Keratinocyte (primary cell): ENCODE results near the gene FUZ. TPM values are rescaled to one million over a fixed set of nuclear protein-coding genes. Genes with fewer than 3 reads are reported as not detected.

Source experiments
- DNase-seq: peaks from one replicate; pipeline ENCODE4 v3.0.0-alpha.2; 2011; ENCODE audit warnings: low read depth, missing footprints, low spot score
- FAIRE-seq: peaks from 2 replicates; lab custom pipeline; 2011; peaks lifted over from hg19 to GRCh38; lab: Jason Lieb, UNC
- H2AFZ ChIP-seq: 2 replicates; pipeline ENCODE4 v1.6.0; 2012; ENCODE audit warnings: low read length, control low read depth, inconsistent platforms; ENCODE audit not compliant: control insufficient read depth
- H3K27ac ChIP-seq: 2 replicates; pipeline ENCODE4 v1.5.1; 2011; ENCODE audit warnings: low read length; ENCODE audit not compliant: control insufficient read depth, insufficient read depth
- H3K27me3 ChIP-seq: 3 replicates; pipeline ENCODE4 v1.6.0; 2011; ENCODE audit warnings: low read length; ENCODE audit not compliant: control insufficient read depth, insufficient read depth; ENCODE audit errors: extremely low read depth
- H3K36me3 ChIP-seq, 2 experiments: 2 replicates in 1 of 2; 3 replicates in 1 of 2; pipeline ENCODE4 v1.5.1; 2011; ENCODE audit warnings: low read length in 2 of 2, mild to moderate bottlenecking in 1 of 2; ENCODE audit not compliant: control insufficient read depth in 2 of 2, insufficient read depth in 2 of 2; ENCODE audit errors: extremely low read depth in 1 of 2
- H3K4me1 ChIP-seq: 3 replicates; pipeline ENCODE4 v1.5.1; 2011; ENCODE audit warnings: low read length; ENCODE audit not compliant: control insufficient read depth, insufficient read depth; ENCODE audit errors: extremely low read depth
- H3K4me2 ChIP-seq: 3 replicates; pipeline ENCODE4 v1.6.0; 2011; ENCODE audit warnings: low read depth, low read length; ENCODE audit not compliant: control insufficient read depth, insufficient read depth; ENCODE audit errors: extremely low read depth
- H3K4me3 ChIP-seq, 3 experiments: fragments of 200-600 bp in 1 of 3; sonication (generic) in 1 of 3; 2 replicates in 2 of 3; 3 replicates in 1 of 3; pipeline ENCODE4 v1.5.1; 2011 to 2016; ENCODE audit warnings: low read length in 3 of 3, mild to moderate bottlenecking in 3 of 3, control low read depth in 2 of 3, inconsistent platforms in 1 of 3, low read depth in 1 of 3, mixed read lengths in 1 of 3, mixed run types in 1 of 3, moderate library complexity in 1 of 3; ENCODE audit not compliant: control insufficient read depth in 2 of 3, insufficient read depth in 2 of 3; ENCODE audit errors: extremely low read depth in 1 of 3
- H3K79me2 ChIP-seq: 2 replicates; pipeline ENCODE4 v1.6.0; 2012; ENCODE audit warnings: low read length; ENCODE audit not compliant: control insufficient read depth, insufficient read depth
- H3K9ac ChIP-seq: 3 replicates; pipeline ENCODE4 v1.6.0; 2011; ENCODE audit warnings: low read length; ENCODE audit not compliant: control insufficient read depth, insufficient read depth; ENCODE audit errors: extremely low read depth
- H3K9me1 ChIP-seq: 3 replicates; pipeline ENCODE4 v1.6.0; 2011; ENCODE audit warnings: low read length; ENCODE audit not compliant: control insufficient read depth, insufficient read depth; ENCODE audit errors: extremely low read depth
- H3K9me3 ChIP-seq: 2 replicates; pipeline ENCODE4 v1.5.1; 2012; ENCODE audit warnings: low read depth, low read length; ENCODE audit not compliant: control insufficient read depth
- H4K20me1 ChIP-seq: 3 replicates; pipeline ENCODE4 v1.6.0; 2011; ENCODE audit warnings: low read length; ENCODE audit not compliant: control insufficient read depth, insufficient read depth; ENCODE audit errors: extremely low read depth
- EZH2 ChIP-seq: IDR thresholded peaks from one replicate; pipeline ENCODE4 v1.6.1; 2012; ENCODE audit warnings: inconsistent platforms, mild to moderate bottlenecking, low read length, moderate library complexity
- dilution Hi-C: fragments of 300-500 bp; cut with MboI; formaldehyde crosslinking; loops from one replicate; pipeline ENCODE4 v1.7.0; 2020; ENCODE audit warnings: low sequenced_read_pairs; ENCODE audit not compliant: extremely low pct_ligation_motif_present
- polyA plus RNA-seq, 5 experiments: library from polyadenylated mRNA; depleted of rRNA in 3 of 5; stranded (reverse) in 3 of 5; stranded (forward) in 1 of 5; unstranded in 1 of 5; fragments of >200 nt; gene quantifications; 1 replicate in 1 of 5; 2 replicates in 3 of 5; 3 replicates in 1 of 5; pipeline versions ENCODE4 v1.2.1 to v1.2.3, GENCODE V29; 2011 to 2012; ENCODE audit warnings: missing spikeins in 2 of 5, low read depth in 1 of 5, low replicate concordance in 1 of 5
- TF ChIP-seq, protein P1 (sequence below), 3 experiments: IDR thresholded peaks in 1 of 3; conservative IDR thresholded peaks in 1 of 3; optimal IDR thresholded peaks in 1 of 3; 2 replicates in 2 of 3; 3 replicates in 1 of 3; pipeline versions ENCODE3 to v1.5.1; 2011; ENCODE audit warnings: low read length in 3 of 3, mild to moderate bottlenecking in 3 of 3, moderate library complexity in 2 of 3, control low read depth in 1 of 3, inconsistent platforms in 1 of 3; ENCODE audit not compliant: insufficient read depth in 2 of 3; ENCODE audit errors: extremely low read depth in 1 of 3

FUZ gene
- polyA plus RNA-seq, 1 donor (not counting 4 experiments of a cell fraction or from before 2014, with no cell fraction given), result 3.7 TPM

DNA sequence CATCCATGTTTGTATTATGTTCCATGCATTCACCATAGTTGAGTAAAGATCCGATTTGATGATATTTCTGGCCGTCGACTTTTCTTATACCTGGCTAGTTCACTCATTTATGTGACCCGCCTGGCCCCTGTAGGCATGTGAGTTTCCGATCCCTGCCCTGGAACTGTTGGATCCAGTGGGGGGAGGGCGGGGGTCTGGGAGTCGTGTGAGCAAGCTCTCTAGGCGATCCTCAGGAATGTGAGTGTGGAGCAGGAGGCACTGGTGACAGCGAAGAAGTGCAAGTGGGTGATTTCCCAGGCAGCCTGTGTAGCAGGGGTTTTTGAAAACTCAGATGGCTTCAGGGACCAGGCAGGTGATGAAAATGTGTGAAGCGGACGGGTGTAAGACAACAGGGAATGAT lies 27.2 kb upstream of the FUZ start:
- no peaks in the 10 kb centered on the region for H3K9me1 ChIP-seq
- peaks cover 11 to 20% of the 10 kb centered on the region in 2 experiments for H3K36me3 ChIP-seq
- H3K4me2 ChIP-seq, result no peak overlapping the region
- no peak overlapping the region for H2AFZ ChIP-seq
- no peaks in the 10 kb centered on the region for H4K20me1 ChIP-seq
- FAIRE-seq (no peak), DNase-seq (no peak)
- H3K9me3 ChIP-seq, result no peaks in the 10 kb centered on the region
- H3K27me3 ChIP-seq, result no peaks in the 10 kb centered on the region
- H3K4me1 ChIP-seq, result no peaks in the 10 kb centered on the region
- no peak overlapping the region for H3K9ac ChIP-seq
- no peaks in the 10 kb centered on the region for H3K79me2 ChIP-seq
- H3K4me3 ChIP-seq, result no peak overlapping the region
- no peak for TF ChIP-seq EZH2
- TF ChIP-seq, protein P1, sequence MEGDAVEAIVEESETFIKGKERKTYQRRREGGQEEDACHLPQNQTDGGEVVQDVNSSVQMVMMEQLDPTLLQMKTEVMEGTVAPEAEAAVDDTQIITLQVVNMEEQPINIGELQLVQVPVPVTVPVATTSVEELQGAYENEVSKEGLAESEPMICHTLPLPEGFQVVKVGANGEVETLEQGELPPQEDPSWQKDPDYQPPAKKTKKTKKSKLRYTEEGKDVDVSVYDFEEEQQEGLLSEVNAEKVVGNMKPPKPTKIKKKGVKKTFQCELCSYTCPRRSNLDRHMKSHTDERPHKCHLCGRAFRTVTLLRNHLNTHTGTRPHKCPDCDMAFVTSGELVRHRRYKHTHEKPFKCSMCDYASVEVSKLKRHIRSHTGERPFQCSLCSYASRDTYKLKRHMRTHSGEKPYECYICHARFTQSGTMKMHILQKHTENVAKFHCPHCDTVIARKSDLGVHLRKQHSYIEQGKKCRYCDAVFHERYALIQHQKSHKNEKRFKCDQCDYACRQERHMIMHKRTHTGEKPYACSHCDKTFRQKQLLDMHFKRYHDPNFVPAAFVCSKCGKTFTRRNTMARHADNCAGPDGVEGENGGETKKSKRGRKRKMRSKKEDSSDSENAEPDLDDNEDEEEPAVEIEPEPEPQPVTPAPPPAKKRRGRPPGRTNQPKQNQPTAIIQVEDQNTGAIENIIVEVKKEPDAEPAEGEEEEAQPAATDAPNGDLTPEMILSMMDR (optimal IDR thresholded peaks at IDR 0.05 in 1 of 3, IDR thresholded peaks at IDR 0.05 in 1 of 3, conservative IDR thresholded peaks at IDR 0.05 in 1 of 3; ENCODE audit: extremely low read depth in 1 of 3, insufficient read depth in 2 of 3, low read length in 3 of 3), result no peak
- no peak overlapping the region for H3K27ac ChIP-seq
- dilution Hi-C loops, result no loop called here

GRCh38 chr19:49839713-49840112 lies 26.6 kb upstream of the FUZ start:
- H3K9ac ChIP-seq, result no peak overlapping the region
- H3K4me1 ChIP-seq, result no peaks in the 10 kb centered on the region
- H3K27me3 ChIP-seq, result no peaks in the 10 kb centered on the region
- H3K9me3 ChIP-seq, result no peaks in the 10 kb centered on the region
- H3K36me3 ChIP-seq, result peaks cover 11 to 25% of the 10 kb centered on the region in 2 experiments
- FAIRE-seq (no peak), DNase-seq (no peak)
- H3K27ac ChIP-seq, result no peak overlapping the region
- H2AFZ ChIP-seq, result no peak overlapping the region
- H3K9me1 ChIP-seq, result no peaks in the 10 kb centered on the region
- TF ChIP-seq EZH2, result no peak
- TF ChIP-seq, protein P1 (optimal IDR thresholded peaks at IDR 0.05 in 1 of 3, IDR thresholded peaks at IDR 0.05 in 1 of 3, conservative IDR thresholded peaks at IDR 0.05 in 1 of 3; ENCODE audit: extremely low read depth in 1 of 3, insufficient read depth in 2 of 3, low read length in 3 of 3), result no peak
- H4K20me1 ChIP-seq, result no peaks in the 10 kb centered on the region
- dilution Hi-C loops, result no loop called here
- H3K4me3 ChIP-seq, result no peak overlapping the region
- H3K79me2 ChIP-seq, result no peaks in the 10 kb centered on the region
- no peak overlapping the region for H3K4me2 ChIP-seq
